Activated CD8-positive, alpha-beta memory T cell treated with anti-CD3 and anti-CD28 coated beads, Interleukin-2, amount 50 U/mL, for 24 hours (primary cell): ENCODE measurements around the gene FAM13B.

Experiments
- DNase-seq: peaks from one replicate; pipeline ENCODE4 v3.0.0-alpha.2; 2020; ENCODE audit errors: extremely low read depth

The FAM13B gene

DNA sequence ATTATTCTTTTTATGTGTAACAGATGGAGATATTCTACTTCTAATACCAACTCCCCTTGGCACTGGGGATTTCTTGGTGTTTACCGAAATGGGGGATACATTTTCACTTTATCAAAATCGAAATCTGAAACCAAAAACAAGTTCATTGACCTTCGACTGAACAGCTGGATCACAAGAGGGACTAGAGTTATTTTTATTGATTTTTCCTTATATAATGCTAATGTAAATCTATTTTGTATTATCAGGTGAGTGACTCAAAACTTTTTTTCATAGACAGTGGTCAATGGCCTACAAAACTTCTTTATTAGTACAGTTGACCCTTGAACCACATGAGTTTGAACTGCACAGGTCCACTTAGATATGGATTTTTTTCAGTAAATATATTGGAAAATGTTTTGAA is 133.4 kb downstream of the FAM13B start:
- no peak for DNase-seq

DNA sequence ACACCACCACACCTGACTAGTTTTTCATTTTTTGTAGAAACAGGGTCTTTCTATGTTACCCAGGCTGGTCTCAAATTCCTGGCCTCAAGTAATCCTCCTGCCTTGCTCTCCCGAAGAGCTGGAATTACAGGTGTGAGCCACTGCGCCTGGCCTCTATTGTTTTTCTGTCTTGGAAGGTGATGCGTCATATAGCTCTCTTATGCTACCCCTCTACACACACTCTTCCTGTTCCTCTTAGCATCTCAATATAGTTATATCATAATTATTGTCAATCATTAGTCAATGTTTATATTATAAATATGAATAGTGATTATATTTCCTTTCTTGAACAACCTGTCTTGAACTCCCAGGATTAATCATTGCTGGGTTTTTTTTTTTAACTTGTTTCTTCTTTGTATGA is 136.3 kb downstream of the FAM13B start:
- no peak for DNase-seq

DNA sequence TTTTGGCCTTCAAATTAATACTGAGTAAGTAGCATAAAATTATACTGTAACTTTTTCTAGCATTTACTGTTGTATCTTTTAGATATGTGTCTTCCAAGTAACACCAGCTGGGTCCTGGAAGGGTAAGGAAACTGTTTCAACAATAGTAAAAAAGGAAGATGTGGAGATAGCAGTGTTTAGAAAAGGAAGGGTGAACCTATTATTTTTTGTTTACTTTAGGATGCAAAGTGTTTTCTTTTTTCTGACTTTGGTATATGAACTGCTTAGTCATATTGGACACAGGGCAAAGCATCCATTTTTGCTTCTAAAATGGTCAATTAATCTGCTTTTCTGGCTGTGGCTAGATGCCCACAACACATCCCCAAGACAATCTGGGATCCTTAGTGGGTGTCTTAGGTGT is 138.3 kb downstream of the FAM13B start:
- no peak for DNase-seq

DNA sequence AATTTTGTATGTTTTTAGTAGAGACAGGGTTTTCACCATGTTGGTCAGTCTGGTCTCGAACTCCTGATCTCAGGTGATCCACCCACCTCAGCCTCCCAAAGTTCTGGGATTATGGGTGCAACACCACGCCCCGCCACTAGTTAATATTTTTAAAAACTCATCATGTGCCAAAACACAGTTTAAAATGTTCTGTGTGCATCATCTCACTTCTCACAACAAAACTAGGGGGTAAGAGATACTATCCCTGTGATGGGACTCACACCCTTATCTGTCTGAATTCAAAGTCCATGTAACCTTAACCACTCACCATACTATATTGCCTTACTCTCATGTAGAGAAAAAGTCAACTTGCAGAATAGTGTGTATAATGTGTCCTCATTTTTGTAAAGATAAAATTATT is 141.0 kb downstream of the FAM13B start:
- no peak for DNase-seq

DNA sequence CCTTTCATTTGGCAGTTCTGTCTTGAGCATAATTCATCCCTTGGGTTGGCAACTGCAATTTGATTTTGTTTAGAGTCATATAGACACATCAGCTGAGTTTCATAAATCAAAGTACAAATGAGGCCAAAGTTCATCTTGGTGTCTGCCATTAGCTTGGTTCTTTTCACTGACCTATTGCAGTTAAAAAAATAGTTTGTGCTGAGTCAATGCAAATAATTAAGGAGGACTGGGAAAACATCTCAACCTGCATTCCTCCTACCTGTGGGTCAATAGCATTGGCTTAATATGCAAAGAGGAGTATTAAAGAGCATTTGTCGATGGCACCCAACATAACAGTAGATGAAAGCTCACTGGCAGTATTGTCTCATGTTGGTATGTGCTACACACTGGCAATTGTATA is 142.0 kb downstream of the FAM13B start:
- DNase-seq = no peak

DNA sequence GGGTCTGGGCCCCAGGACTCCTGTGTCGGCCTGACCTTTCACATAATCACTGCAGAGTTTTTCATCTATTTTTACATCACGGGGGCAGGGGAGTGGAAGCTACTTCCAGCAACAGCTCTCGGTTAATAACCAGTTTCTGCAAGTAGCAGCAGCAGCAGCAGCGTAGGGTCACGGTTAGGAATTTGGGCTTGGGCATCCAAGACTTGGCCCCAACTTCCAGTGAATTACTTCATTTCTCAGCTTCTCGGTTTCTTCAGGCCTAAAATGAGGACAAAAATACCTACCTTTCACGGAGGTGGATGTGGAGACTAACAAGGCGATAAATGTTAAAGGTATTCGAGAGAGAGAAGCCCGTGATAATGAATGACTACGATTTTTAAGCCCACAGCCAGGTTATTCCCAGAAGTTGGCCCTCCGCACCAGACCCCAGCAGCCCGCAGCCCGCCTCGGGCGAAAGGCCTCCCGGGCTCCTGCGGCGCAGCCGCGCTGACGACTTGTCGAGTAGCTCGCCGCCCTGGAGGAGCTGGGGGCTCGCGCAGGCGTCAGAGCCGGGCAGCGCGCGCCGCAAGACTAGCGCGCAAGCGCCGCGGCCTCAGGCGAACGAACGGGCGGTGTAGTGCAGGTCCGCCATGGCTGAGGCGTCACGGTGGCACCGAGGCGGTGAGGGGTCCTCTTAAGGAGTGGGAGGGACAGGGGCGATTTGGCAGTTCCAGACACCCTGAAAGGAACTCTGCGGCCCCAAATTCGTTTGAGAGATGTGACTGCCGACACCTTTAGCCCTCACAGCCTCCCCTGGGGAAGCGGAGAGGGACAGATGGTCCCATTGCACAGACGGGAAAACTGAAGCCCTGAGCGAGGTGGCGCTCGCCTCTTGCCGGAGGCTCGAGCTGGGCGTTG is 143.8 kb downstream of the FAM13B start, which contains the start of gene PKD2L2:
Gene PKD2L2, plus strand, starts transcription at position 595 of the 897 bp plus-strand sequence. Its CDS starts 35 bp downstream, at position 630.
- DNase-seq = peak; percentile 54

GRCh38 chr5:137888466-137888862 is 144.4 kb downstream of the FAM13B start:
- no peak for DNase-seq
